HG02884 (cell line): Measurements from ENCODE around the gene GAL3ST2.
"Not testable (repeated sequence)": the region's sequence is repeated elsewhere in the genome, so short reads cannot be mapped to it uniquely, and the experiment has no call there.

ENCODE experiments used
- ATAC-seq: cut with Tn5 transposase; IDR thresholded peaks from one replicate; pipeline ENCODE4 v1.9.1; 2021; ENCODE audit warnings: mild to moderate bottlenecking, moderate library complexity; ENCODE audit not compliant: unreplicated experiment

The GAL3ST2 gene

GRCh38 chr2:241806217-241806616, 29.6 kb downstream of the GAL3ST2 start:
- not testable (repeated sequence) for ATAC-seq

GRCh38 chr2:241808051-241808720, 31.6 kb downstream of the GAL3ST2 start:
- ATAC-seq, result no peak

DNA sequence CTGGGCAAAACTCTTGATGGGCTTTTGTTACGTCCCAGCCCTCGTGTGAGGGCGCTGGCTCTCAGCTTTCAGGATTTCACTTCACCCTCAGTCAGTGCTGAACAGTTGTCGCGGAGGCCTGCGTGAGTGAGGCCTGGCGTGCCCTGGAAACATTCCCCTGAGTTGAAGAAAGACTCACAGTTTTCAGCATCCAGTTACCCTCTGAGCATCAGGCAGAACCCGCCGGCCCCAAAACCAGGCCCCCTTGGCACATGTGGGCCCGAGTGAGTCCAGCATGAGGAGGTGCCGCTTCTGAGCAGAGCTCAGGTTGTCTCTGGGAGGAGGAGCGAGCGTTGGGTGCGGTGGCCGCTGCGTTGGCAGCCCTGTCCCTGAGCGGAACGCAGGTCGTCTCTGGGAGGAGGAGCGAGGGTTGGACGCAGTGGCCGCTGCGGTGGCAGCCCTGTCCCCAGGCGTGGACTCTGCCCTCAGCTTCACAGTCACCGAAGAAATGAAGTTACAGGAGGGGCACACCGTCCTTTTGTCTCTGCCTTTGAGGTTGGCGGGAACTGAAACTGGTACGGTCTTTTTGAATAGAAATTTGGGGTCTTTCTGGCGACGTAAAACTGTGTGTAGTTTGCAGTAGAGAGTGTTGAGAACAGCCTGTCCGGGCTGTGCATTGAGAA, 32.2 kb downstream of the GAL3ST2 start, which contains the start of gene NEU4:
TSS of gene NEU4 (plus strand) at position 473 of the 662 bp plus-strand sequence. CDS start 5,292 bp downstream, outside the sequence.
- ATAC-seq, result no peak

- ATAC-seq, result no peak
Observed at GRCh38 chr2:241809383-241810306, 33.0 kb downstream of the GAL3ST2 start.

GRCh38 chr2:241810307-241811200, 33.9 kb downstream of the GAL3ST2 start:
- no peak for ATAC-seq

DNA sequence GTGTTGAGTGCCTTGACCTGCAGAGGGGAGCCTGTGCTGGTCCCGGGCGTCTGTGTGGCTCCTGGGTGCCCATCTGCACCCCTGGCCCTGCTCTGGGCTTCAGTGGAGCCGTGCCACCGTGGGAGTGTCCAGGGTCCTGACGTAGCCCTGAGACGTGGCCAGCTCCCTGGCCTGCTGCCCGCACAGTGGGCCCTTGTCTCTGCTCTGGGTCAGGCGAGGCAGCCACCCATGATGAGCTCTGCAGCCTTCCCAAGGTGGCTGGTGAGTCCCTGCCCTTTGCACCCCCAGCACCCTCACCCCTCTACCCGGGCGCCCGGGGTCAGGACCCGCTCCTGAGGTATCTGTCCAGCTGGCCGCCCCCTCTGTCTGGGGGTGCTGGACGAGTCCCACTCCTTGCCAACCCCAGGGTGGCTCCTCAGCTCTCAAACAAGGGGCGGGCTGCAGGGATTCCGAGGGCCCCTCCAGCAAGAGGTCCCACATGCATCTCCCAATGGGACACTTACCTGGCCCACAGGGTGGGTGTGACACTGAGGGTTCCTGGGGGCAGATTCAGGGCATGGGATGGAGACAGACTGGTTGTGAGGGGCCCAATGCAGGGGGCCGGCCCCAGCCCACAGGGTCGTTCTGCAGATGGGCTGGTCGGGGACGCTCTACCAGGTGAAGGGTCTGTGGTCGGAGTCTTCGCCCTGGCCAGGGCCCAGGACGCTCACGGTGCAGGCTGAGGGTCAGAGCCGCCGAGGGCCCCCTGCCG, 34.8 kb downstream of the GAL3ST2 start:
- ATAC-seq, result no peak

DNA sequence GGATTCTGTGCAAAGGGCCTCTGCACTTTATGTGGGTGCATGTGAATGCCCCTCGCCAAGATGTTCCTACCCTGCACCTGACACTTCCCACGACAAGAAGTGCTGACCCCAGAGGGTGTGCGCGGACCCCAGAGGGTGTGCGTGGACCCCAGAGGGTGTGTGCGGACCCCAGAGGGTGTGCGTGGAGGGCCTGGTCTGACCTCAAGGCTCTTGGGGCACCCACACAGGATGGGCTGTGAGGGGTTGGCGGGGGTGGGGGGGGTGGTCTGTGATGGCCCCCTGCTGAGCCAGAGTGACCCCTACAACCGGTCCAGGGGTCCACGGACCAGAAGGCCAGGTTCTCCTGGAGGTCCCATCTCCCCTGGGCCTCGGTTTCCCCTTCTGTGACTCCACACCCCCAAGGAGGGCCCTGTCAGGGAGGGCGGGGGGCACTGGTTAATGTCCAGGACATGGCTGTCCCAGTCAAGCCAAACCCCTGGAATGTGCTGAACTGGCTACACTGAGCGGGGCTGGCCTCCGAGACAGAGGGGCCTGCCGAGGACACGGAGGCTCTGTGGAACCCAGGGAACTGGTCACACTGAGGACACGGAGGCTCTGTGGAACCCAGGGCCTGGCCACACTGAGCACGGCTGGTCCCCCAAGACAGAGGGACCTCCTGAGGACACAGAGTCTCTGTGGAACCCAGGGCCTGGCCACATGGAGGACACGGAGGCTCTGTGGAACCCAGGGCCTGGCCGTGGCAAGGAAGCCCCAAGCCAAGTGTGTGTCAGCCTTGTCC, 35.5 kb downstream of the GAL3ST2 start:
- no peak for ATAC-seq

GRCh38 chr2:241812730-241813643, 36.4 kb downstream of the GAL3ST2 start:
- no peak for ATAC-seq

- no peak for ATAC-seq
Observed at GRCh38 chr2:241813644-241814392, 37.2 kb downstream of the GAL3ST2 start.

- no peak for ATAC-seq
Observed at GRCh38 chr2:241814393-241814642, 37.7 kb downstream of the GAL3ST2 start.

GRCh38 chr2:241814643-241815476, 38.2 kb downstream of the GAL3ST2 start:
- ATAC-seq, result no peak

- ATAC-seq, result no peak
Observed at GRCh38 chr2:241815477-241816430, 39.1 kb downstream of the GAL3ST2 start.

DNA sequence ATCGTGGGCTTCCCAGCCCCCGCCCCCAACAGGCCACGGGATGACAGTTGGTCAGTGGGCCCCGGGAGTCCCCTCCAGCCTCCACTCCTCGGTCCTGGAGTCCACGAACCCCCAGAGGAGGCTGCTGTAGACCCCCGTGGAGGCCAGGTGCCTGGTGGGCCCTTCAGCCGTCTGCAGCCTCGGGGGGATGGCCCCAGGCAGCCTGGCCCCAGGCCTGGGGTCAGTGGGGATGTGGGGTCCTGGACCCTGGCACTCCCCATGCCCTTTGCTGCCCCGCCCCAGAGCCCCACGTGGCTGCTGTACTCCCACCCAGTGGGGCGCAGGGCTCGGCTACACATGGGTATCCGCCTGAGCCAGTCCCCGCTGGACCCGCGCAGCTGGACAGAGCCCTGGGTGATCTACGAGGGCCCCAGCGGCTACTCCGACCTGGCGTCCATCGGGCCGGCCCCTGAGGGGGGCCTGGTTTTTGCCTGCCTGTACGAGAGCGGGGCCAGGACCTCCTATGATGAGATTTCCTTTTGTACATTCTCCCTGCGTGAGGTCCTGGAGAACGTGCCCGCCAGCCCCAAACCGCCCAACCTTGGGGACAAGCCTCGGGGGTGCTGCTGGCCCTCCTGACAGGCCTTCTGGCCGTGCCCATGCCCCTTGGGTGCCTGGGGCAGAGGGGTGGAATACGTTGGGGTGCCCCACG, 40.0 kb downstream of the GAL3ST2 start:
- no peak for ATAC-seq

DNA sequence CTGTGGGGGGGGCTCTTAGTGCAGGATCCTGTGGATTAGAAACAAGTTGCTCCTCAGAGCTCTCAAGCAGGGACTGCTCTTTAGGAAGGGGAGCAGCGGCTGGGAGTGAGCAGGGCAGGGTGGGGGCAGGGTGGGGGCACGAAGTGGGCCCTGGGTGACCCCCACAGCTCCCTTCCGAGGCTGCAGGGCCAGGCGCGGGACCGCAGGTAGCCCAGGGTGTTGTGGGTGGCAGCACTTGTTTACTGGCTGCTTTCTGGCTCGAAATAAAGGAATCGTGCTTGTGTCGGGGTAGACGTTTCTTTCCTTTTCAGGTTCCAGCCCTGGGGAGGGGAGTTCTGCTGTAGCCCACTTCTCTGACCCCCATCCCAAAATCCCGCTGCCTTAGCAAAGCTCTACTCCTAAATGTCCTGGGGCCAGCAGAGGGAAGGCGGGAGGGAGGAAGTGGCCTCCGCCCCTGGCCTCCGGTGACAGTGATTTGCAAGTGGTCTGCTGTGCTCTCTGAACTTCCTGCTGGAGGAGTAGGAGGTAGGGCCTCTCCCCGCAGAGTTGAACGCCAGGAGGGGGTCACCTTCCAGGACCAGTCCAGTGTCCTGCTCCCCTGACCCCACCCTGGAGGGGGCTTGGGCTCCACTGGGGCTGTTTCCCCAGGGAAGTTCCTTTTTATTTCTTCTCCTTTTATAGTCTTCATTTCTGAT, 40.7 kb downstream of the GAL3ST2 start:
- ATAC-seq, result no peak
